Midbrain (tissue), 1 donor: ENCODE data around the gene PPP1CC.
A peak's percentile ranks its signal among the peaks of the same experiment; 100 is the strongest.

ENCODE experiments used
- DNase-seq: peaks from one replicate; lab custom pipeline; 2025; lab: John Stamatoyannopoulos, UW

PPP1CC gene

DNA sequence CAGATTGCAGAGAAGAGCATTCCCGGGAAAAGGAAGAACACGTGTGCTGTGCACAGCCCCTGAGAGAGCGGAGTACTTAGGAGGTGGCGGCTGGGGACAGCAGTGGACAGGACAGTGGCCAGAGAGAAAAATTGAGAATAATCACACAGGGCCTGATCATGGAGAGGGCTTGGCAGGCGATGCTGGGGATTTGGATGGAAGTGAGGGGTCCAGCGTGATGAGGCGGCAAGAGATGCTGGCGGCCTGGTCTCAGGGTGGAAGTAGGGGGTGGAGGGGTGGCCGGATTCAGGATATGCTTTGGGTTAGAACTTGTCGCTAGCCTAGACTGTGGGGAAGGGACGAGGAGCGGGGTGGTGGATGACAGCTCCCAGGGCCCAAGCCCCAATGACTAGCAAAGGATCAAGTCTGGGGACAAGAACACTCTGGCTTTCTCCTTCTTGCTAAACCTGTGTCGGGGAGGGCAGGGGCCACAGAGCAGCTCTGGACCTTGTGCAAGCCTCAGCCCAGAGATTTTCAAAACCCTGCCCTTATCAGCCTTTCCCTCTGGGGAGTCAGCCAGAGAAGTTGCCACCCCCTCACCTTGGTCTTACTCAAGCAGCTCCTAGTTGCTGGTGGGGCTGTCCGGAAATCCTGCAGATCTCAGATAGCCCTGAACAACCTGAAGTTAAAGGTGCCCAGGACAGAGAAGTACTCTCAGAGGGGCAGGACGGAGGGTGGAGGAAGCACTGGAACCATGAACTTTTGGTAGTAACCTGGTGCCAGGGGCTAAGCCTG, 55.1 kb downstream of the PPP1CC start:
- DNase-seq: no peak

DNA sequence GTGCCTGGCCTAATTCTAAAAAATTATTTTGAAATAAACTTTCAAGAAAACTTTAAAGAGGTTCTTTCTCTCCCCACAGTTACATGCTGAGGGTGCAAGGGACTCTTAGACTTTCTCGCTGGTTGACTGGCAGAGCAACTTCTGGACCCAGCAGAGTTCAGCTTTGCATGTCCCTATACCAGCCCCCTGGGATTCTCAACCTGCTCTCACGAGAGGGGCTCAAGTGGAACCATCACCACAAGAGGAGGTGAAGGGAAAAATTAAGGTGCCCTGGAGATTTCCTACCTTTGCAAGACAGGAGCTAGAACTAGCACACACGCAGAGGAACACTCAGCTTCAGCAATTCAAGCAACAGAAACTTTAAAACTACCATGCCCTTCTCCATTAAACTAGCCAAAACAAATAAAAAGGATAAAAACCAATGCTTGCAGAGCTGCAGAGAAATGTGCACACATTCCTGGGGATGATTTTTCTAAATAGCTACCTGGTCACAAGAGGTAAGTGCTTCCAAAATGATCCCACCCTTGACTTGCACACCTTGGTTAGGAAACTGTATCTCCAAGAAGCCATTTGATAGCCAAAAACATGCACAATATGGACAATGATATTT, 56.3 kb downstream of the PPP1CC start:
- DNase-seq: no peak

DNA sequence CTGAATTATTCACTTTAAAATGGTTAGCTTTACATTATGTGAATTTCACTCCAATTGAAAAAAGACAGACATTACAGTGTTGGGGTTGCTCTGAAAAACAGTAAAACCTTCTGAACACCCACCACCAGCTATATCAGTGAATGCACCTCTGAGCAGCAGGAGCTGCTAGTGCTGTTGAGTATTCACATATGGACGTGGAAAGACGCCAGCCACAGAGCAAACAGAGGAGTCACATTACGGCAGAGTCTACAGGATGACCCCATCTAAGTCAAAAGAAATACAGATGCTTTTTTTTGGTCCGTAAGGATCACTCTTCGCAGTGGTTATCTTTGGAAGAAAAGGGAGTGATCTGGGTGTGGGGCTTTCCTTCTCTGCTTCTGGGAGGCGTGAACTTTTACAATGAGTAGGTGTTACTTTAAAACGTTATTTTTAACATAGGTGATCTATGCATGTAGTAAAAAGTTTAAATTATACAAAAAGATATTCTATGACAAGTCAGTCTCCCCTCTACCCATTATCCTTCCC, 58.3 kb downstream of the PPP1CC start:
- no peak for DNase-seq

DNA sequence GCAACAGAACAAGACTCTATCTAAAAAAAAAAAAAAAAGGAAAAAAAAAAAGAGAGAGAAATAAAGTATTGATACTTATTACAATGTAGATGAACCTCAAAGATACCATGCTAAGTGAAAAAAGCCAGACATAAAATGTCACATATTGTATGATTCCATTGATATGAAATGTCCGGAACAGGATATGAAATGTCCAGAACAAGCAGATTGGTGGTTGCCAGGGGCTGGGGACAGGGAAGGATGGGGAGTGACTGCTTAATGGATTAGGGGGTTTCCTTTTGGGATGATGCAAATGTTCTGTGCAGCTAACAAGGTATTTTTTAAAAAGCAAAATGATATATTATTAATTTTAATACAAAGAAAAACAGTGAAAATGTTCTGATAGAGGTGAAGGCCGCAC, 58.8 kb downstream of the PPP1CC start:
- DNase-seq: no peak

GRCh38 chr12:110680032-110680431, 62.7 kb downstream of the PPP1CC start:
- no peak for DNase-seq

DNA sequence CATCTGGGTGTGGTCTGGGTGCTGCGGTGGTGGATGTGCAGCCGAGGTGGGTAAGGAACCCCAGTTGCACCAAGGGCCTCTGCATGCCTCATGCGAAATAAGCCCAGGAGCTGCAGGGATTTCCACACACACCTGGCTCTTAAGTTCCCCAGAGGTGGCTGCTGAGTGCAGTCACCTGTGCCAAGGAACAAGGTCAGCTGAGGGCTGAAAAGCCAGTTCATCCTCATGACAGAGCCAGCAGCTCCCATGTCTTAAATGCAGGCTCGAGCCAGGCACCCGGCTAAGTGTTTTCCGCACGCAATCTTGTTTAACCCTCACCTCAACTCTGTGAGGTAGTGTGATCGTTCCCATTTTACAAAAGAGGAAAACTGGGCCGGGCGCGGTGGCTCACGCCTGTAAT, 63.5 kb downstream of the PPP1CC start:
- no peak for DNase-seq

DNA sequence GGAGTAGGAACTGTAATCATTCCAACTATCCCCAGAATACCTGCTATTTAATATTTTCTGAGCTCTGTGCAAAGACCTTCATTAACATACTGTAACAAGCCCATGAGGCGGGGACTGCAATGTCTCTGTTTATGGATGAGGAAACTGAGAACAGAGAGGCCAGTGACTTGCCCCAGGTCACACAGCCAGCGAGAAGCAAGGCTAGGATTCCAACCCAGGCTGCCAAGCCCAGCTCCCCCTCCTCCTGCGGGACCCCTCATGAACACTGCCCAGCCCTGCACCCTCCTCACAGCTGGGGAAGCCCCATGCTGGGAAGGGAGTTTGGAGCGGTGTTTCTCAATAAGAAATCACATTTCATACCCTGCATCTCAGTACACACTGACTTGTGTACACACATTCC, 64.7 kb downstream of the PPP1CC start:
- no peak for DNase-seq

- peak; percentile 39 for DNase-seq
These were observed 65.3 kb downstream of the PPP1CC start for GRCh38 chr12:110677206-110677911.

DNA sequence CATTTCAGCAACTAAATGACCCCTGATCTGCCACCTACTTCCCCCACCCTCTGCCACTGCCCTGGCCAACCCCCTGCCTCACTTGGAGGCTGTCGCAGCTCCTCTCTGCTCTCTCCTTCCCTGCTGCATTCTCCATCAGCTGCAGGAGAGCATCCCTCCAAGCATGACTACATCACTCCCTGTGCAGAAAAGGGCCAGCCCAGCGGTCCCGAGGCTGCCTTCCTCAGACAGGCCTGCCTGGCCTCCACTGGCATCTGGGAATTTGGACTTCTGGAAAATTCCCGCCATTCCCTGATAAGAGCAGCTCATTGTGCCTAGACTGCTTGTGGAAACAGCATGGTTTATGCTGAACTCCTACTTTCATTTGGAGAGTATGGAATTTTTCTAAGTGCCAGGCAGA, 66.5 kb downstream of the PPP1CC start:
- DNase-seq: no peak

- DNase-seq: no peak
These were observed 72.5 kb downstream of the PPP1CC start for GRCh38 chr12:110670161-110670701.
